Transverse colon (tissue), 4 donors: ENCODE results near the gene LRP11. TPM values are rescaled to one million over a fixed set of nuclear protein-coding genes. Genes with fewer than 3 reads are reported as not detected.
"Not testable (repeated sequence)": the region's sequence is repeated elsewhere in the genome, so short reads cannot be mapped to it uniquely, and the experiment has no call there.

Experiments used
- DNase-seq: peaks from one replicate; pipeline ENCODE4 v3.0.0-alpha.2; 2019
- H3K27ac ChIP-seq, 4 donors: fragments of 200-600 bp; sonication (generic); 2 replicates each; pipeline ENCODE4 v1.5.1; 2016 to 2018; ENCODE audit warnings: inconsistent platforms in 4 of 4
- H3K27me3 ChIP-seq: fragments of 200-600 bp; sonication (generic); 2 replicates; pipeline ENCODE4 v1.5.1; 2017; ENCODE audit warnings: inconsistent platforms
- H3K36me3 ChIP-seq, 4 donors: fragments of 200-600 bp; sonication (generic); 2 replicates each; pipeline ENCODE4 v1.5.1; 2017 to 2019; ENCODE audit warnings: inconsistent platforms in 4 of 4
- H3K4me1 ChIP-seq, 4 donors: fragments of 200-600 bp; sonication (generic); 2 replicates each; pipeline ENCODE4 v1.5.1; 2017 to 2020; ENCODE audit warnings: inconsistent platforms in 4 of 4
- H3K4me3 ChIP-seq, 4 donors: fragments of 200-600 bp; sonication (generic); 1 replicate in 1 of 4; 2 replicates in 3 of 4; pipeline versions ENCODE4 v1.5.1 to v1.6.1; 2017 to 2019; ENCODE audit warnings: inconsistent platforms in 4 of 4
- H3K9me3 ChIP-seq, 2 donors: fragments of 200-600 bp; sonication (generic); 2 replicates each; pipeline ENCODE4 v1.5.1; 2017 to 2019; ENCODE audit warnings: inconsistent platforms in 2 of 2
- EP300 ChIP-seq: sonication (generic); formaldehyde crosslinking; IDR thresholded peaks from one replicate; pipeline ENCODE4 v1.6.1; 2017; ENCODE audit warnings: antibody characterized with exemption, low read depth
- POLR2A ChIP-seq: fragments of 450-650 bp; IDR thresholded peaks from one replicate; pipeline ENCODE4 v1.6.1; 2016; ENCODE audit warnings: antibody characterized with exemption, mild to moderate bottlenecking, moderate library complexity
- POLR2AphosphoS5 ChIP-seq, 3 donors: sonication (generic); formaldehyde crosslinking; IDR thresholded peaks; one replicate each; pipeline ENCODE4 v1.6.1; 2016; ENCODE audit warnings: antibody characterized with exemption in 3 of 3
- WGBS, 2 donors: methylation state at CpG; one replicate each; pipeline ENCODE4 v1.1.5; 2018; ENCODE audit warnings: low coverage in 1 of 2; 5-methylcytosine and 5-hydroxymethylcytosine counted together
- in situ Hi-C, 4 donors: fragments of 200-750 bp; cut with MboI; loops; one replicate each; pipeline versions ENCODE4 v1.15.0 to v1.15.1; 2017; ENCODE audit warnings: low sequenced_read_pairs in 3 of 4, low pct_ligation_motif_present in 1 of 4, low pct_unique_long_range_greater_than_20kb in 1 of 4
- intact Hi-C: fragments of 100-400 bp; cut with DNase I; formaldehyde crosslinking; loops from one replicate; pipeline ENCODE4 v1.15.1; 2023; ENCODE audit warnings: low total_unique reads
- total RNA-seq, 4 donors: library from RNA; depleted of rRNA; stranded (reverse); fragments of >200 nt; gene quantifications; one replicate each; pipeline ENCODE4 v1.1.0, GENCODE V29; 2016
- TF ChIP-seq, protein P1 (sequence below), 5 experiments: fragments of 200-600 bp in 3 of 5; fragments of 450-650 bp in 2 of 5; sonication (generic) in 3 of 5; IDR thresholded peaks; 1 replicate in 2 of 5; 2 replicates in 3 of 5; pipeline ENCODE4 v1.5.1; 2016 to 2017; ENCODE audit warnings: antibody characterized with exemption in 5 of 5, inconsistent platforms in 3 of 5, mild to moderate bottlenecking in 2 of 5, moderate library complexity in 1 of 5

Gene LRP11
- total RNA-seq, 4 donors from 2014 or later = 2.2 to 50.5 (median 21.2) TPM

DNA sequence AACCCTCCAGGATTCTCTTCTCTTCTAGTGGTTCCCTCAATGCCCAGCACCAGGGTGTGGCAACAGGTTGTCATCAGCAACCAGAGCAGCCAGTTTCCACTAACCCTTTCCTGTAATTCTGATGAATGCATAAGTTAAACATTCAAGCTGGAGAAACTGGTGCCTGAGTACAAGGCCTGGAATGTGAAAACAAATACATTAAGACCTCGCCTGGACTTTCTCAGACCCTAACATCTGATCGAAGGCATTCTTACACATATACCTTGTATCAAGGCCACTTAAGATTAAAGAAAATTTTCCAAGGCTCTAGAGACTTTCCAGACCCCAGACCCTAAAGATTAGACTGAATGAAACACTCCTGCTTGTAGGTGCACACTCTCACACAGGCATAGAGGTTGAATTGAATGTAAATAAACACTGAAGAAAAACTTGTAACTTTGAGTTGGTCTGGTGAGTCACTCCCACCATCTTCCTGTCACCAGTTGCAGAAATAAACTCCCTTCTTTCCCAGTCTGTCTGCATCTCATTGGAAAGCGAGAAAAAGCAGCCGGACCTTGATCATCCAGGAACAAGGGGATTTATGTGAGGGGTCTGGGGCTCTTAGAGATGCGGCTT is 9.0 kb downstream of the LRP11 start:
- in situ Hi-C loops = no loop called here
- DNase-seq = no peak
- intact Hi-C loops = no loop called here
- no peak overlapping the region for H3K4me3 ChIP-seq
- no peaks in the 10 kb centered on the region for H3K36me3 ChIP-seq
- TF ChIP-seq POLR2A = no peak
- TF ChIP-seq EP300 = no peak
- TF ChIP-seq, protein P1, sequence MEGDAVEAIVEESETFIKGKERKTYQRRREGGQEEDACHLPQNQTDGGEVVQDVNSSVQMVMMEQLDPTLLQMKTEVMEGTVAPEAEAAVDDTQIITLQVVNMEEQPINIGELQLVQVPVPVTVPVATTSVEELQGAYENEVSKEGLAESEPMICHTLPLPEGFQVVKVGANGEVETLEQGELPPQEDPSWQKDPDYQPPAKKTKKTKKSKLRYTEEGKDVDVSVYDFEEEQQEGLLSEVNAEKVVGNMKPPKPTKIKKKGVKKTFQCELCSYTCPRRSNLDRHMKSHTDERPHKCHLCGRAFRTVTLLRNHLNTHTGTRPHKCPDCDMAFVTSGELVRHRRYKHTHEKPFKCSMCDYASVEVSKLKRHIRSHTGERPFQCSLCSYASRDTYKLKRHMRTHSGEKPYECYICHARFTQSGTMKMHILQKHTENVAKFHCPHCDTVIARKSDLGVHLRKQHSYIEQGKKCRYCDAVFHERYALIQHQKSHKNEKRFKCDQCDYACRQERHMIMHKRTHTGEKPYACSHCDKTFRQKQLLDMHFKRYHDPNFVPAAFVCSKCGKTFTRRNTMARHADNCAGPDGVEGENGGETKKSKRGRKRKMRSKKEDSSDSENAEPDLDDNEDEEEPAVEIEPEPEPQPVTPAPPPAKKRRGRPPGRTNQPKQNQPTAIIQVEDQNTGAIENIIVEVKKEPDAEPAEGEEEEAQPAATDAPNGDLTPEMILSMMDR (IDR thresholded peaks at IDR 0.05) = no peak
- TF ChIP-seq POLR2AphosphoS5 (IDR thresholded peaks at IDR 0.05) = no peak
- peak overlapping the region in 2 of 4 donors; percentile 1 to 35 for H3K27ac ChIP-seq
- H3K27me3 ChIP-seq = no peaks in the 10 kb centered on the region
- no peaks in the 10 kb centered on the region for H3K9me3 ChIP-seq
- 61% methylated on average over 5 of the region's 5 CpGs; no CpG with 5 or more reads in 1 of the 2 donors for WGBS, 2 donors
- peaks cover 3 to 30% (median 20%) of the 10 kb centered on the region in 4 donors for H3K4me1 ChIP-seq

DNA sequence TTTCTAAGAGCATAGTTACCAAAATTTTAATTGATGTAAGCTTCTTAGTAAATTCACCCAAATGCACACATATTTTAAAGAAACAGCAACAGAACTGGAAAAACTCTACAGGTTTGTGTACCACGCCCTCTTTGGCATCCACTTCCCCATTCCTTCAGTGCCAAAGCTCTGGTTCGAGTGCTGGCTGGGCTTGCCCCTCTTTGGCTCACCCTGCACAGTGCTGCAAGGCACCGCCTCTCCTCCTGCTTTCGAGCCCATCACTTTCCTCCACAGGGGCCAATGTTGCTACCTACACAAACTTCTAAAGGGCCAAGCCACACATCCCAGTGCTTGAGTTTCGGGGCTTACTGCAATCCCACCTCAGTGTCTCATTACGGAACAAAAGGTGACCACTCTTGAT is 9.6 kb downstream of the LRP11 start:
- TF ChIP-seq EP300 (no peak), POLR2AphosphoS5 (IDR thresholded peaks at IDR 0.05) (no peak), POLR2A (no peak)
- TF ChIP-seq, protein P1 (IDR thresholded peaks at IDR 0.05) = no peak
- no peak overlapping the region for H3K4me3 ChIP-seq
- 69 to 100% methylated on average over 1 to 6 of the region's 6 CpGs for WGBS, 2 donors
- H3K9me3 ChIP-seq = no peaks in the 10 kb centered on the region
- in situ Hi-C loops = no loop called here
- peaks cover 3 to 30% (median 18%) of the 10 kb centered on the region in 4 donors for H3K4me1 ChIP-seq
- no peaks in the 10 kb centered on the region for H3K36me3 ChIP-seq
- intact Hi-C loops = no loop called here
- no peak for DNase-seq
- no peaks in the 10 kb centered on the region for H3K27me3 ChIP-seq
- H3K27ac ChIP-seq = peak overlapping the region in 1 of 4 donors; percentile 35

DNA sequence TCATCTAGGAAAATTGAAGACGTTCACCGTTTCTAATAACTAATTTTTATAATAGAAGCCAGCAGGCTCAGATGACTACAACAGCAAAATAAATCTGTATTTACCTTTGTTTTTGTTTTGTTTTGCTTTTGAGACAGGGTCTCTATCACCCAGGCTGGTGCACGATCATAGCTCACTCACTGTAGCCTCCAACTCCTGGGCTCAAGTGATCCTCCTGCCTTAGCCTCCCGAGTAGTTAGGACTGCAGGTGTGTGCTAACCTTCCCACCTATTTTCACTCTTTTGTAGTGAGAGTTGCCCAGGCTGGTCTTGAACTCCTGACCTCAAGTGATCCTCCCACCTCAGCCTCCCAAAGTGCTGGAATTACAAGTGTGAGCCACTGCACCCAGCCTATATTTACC is 10.1 kb downstream of the LRP11 start:
- H3K9me3 ChIP-seq, DNase-seq, intact Hi-C loops, H3K27me3 ChIP-seq, H3K27ac ChIP-seq, H3K36me3 ChIP-seq, H3K4me3 ChIP-seq, in situ Hi-C loops: not testable (repeated sequence)
- WGBS, 2 donors = 83 to 91% methylated on average over 4 of the region's 4 CpGs
- peaks cover 3 to 30% (median 16%) of the 10 kb centered on the region in 4 donors for H3K4me1 ChIP-seq

DNA sequence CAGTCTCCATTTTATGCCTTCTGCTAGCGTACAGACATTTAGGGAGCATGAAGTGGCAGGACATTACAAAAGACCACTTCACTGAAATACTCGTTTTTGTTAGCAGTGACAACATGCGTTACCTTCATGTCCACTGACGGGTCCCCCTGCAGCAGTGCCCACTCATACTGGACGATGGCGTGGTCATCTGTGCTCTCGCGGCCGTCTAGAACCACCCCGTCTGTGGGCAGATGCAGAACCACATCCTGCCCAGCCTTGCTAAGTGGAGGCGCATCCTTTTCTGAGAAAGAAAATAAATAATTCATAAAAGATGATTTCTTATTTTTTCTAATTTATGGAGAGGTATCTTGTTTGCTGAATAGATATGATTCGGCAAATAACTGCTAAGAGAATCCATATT is 11.3 kb downstream of the LRP11 start:
- 83 to 87% methylated on average over 12 of the region's 12 CpGs for WGBS, 2 donors
- no peak for TF ChIP-seq POLR2AphosphoS5 (IDR thresholded peaks at IDR 0.05)
- TF ChIP-seq EP300 = no peak
- TF ChIP-seq, protein P1 (IDR thresholded peaks at IDR 0.05) = no peak
- Histone ChIP-seq H3K27me3 (no peaks in the 10 kb centered on the region), H3K4me3 (no peak overlapping the region), H3K9me3 (no peaks in the 10 kb centered on the region), H3K27ac (no peak overlapping the region), H3K4me1 (peaks cover 3 to 31% (median 16%) of the 10 kb centered on the region in 4 donors), H3K36me3 (no peaks in the 10 kb centered on the region)
- no peak for DNase-seq
- in situ Hi-C loops (no loop called here), intact Hi-C loops (no loop called here)

DNA sequence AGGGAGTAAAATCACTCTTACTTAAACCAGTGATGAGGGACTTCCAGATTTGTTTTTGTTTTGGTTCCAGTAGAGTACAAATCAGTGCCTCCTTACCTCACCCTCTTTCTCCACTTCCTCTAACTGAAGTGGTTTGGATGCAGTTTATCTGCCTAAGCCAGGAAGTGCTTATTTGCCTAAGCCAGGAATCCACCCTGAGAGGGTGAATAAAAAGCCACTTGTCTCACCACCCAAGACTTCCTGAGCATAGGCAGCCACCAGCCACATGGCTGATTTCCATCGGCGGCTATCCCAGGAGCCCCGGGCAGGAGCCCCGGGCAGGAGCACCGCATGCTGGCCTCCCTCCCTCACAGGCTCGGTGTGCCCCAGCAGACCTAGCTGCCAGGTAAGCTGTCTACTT is 12.0 kb downstream of the LRP11 start:
- H3K4me3 ChIP-seq = no peak overlapping the region
- H3K27me3 ChIP-seq = no peaks in the 10 kb centered on the region
- TF ChIP-seq POLR2AphosphoS5 (IDR thresholded peaks at IDR 0.05) (no peak), EP300 (no peak), POLR2A (no peak)
- TF ChIP-seq, protein P1 (IDR thresholded peaks at IDR 0.05) = no peak
- no peak for DNase-seq
- 20 to 21% methylated on average over 1 to 6 of the region's 6 CpGs for WGBS, 2 donors
- in situ Hi-C loops = no loop called here
- peaks cover 6 to 38% (median 19%) of the 10 kb centered on the region in 4 donors for H3K4me1 ChIP-seq
- no peaks in the 10 kb centered on the region for H3K36me3 ChIP-seq
- intact Hi-C loops = no loop called here
- no peak overlapping the region for H3K27ac ChIP-seq
- no peaks in the 10 kb centered on the region for H3K9me3 ChIP-seq
